ENCODE measurements around the gene CCM2. TPM values are rescaled to one million over a fixed set of nuclear protein-coding genes. Genes with fewer than 3 reads are reported as not detected.

CCM2 gene
- 33.7 TPM for total RNA-seq

- DNase-seq, result peak; percentile 72
Observed at GRCh38 chr7:45000093-45001032, at the start of gene CCM2. TSS of gene CCM2 (plus strand) at chr7:45000201. CDS start at chr7:45000334, 133 bp downstream.

- DNase-seq, result no peak
Observed at GRCh38 chr7:44953156-44953555, 46.8 kb upstream of the CCM2 start.

GRCh38 chr7:44955733-44956132, 44.3 kb upstream of the CCM2 start:
- DNase-seq, result no peak

GRCh38 chr7:44956157-44956766, 43.7 kb upstream of the CCM2 start:
- no peak for DNase-seq

- no peak for DNase-seq
Observed at GRCh38 chr7:44958645-44959344, 41.2 kb upstream of the CCM2 start.

- DNase-seq, result peak; percentile 46
Observed at GRCh38 chr7:44959433-44959951, 40.5 kb upstream of the CCM2 start.

- no peak for DNase-seq
Observed at GRCh38 chr7:44960011-44960580, 39.9 kb upstream of the CCM2 start.

- no peak for DNase-seq
Observed at GRCh38 chr7:44961844-44962482, 38.0 kb upstream of the CCM2 start.

GRCh38 chr7:44962483-44963251, 37.3 kb upstream of the CCM2 start:
- DNase-seq, result peak; percentile 67

GRCh38 chr7:44963364-44964290, 36.4 kb upstream of the CCM2 start:
- no peak for DNase-seq

GRCh38 chr7:44964384-44964830, 35.6 kb upstream of the CCM2 start:
- no peak for DNase-seq

- DNase-seq, result no peak
Observed at GRCh38 chr7:44964831-44965440, 35.1 kb upstream of the CCM2 start.

GRCh38 chr7:44965441-44965903, 34.5 kb upstream of the CCM2 start:
- no peak for DNase-seq

- DNase-seq, result no peak
Observed at GRCh38 chr7:44965937-44966730, 33.9 kb upstream of the CCM2 start.

- DNase-seq, result no peak
Observed at GRCh38 chr7:44966731-44967538, 33.1 kb upstream of the CCM2 start.

- DNase-seq, result no peak
Observed at GRCh38 chr7:44967571-44968446, 32.2 kb upstream of the CCM2 start.
